Endothelial cell of umbilical vein (primary cell): ENCODE data around the gene PSD2. TPM values are rescaled to one million over a fixed set of nuclear protein-coding genes. Genes with fewer than 3 reads are reported as not detected.

Experiments used
- BruUV-seq: library from RNA; stranded (reverse); fragments of 400-500 nt; replicated peaks from 2 replicates; lab custom pipeline; 2021; lab: Mats Ljungman, UMichigan
- CTCF ChIA-PET: fragments of 300-600, 350-600 bp; sonication (Branson Sonifier 250); formaldehyde crosslinking; loops from one replicate; lab custom pipeline; 2021; ENCODE audit warnings: antibody characterized with exemption, inconsistent platforms; lab: Charles Lee
- POLR2A ChIA-PET: fragments of 300-600, 350-600 bp; sonication (Branson Sonifier 250); formaldehyde crosslinking; loops from one replicate; lab custom pipeline; 2021; ENCODE audit warnings: antibody characterized with exemption, inconsistent platforms; lab: Charles Lee
- DNase-seq: peaks from one replicate; pipeline ENCODE4 v3.0.0-alpha.2; 2011; ENCODE audit warnings: low read depth, low spot score
- FAIRE-seq: peaks from 2 replicates; lab custom pipeline; 2011; peaks lifted over from hg19 to GRCh38; lab: Jason Lieb, UNC
- H2AFZ ChIP-seq: 2 replicates; pipeline ENCODE4 v1.6.0; 2012; ENCODE audit warnings: low read depth, low read length, control low read depth, inconsistent platforms
- H3K27ac ChIP-seq: 2 replicates; pipeline ENCODE4 v1.5.1; 2011; ENCODE audit warnings: low read depth, mild to moderate bottlenecking, control low read depth, low read length, moderate library complexity; ENCODE audit not compliant: insufficient read depth
- H3K27me3 ChIP-seq, 2 experiments: 2 replicates each; pipeline versions ENCODE4 v1.6.0 to v1.6.1; 2011; ENCODE audit warnings: low read length in 2 of 2, mixed read lengths in 1 of 2; ENCODE audit not compliant: control insufficient read depth in 2 of 2, insufficient read depth in 2 of 2
- H3K36me3 ChIP-seq, 2 experiments: 2 replicates in 1 of 2; 3 replicates in 1 of 2; pipeline ENCODE4 v1.5.1; 2011; ENCODE audit warnings: low read length in 2 of 2, mild to moderate bottlenecking in 1 of 2, moderate library complexity in 1 of 2; ENCODE audit not compliant: control insufficient read depth in 2 of 2, insufficient read depth in 2 of 2; ENCODE audit errors: extremely low read depth in 1 of 2
- H3K4me1 ChIP-seq: 3 replicates; pipeline ENCODE4 v1.5.1; 2011; ENCODE audit warnings: mild to moderate bottlenecking, low read length; ENCODE audit not compliant: control insufficient read depth, insufficient read depth; ENCODE audit errors: extremely low read depth
- H3K4me2 ChIP-seq: 2 replicates; pipeline ENCODE4 v1.6.1; 2011; ENCODE audit warnings: low read length, control low read depth, mixed read lengths; ENCODE audit not compliant: insufficient read depth
- H3K4me3 ChIP-seq, 3 experiments: fragments of 200-600 bp in 1 of 3; sonication (generic), shearing (Covaris generic) in 1 of 3; replicated peaks in 1 of 3; 2 replicates each; pipeline ENCODE4 v1.5.1; 2011 to 2016; ENCODE audit warnings: control low read depth in 3 of 3, low read length in 3 of 3, mild to moderate bottlenecking in 2 of 3, inconsistent platforms in 1 of 3, low read depth in 1 of 3, moderate library complexity in 1 of 3; ENCODE audit not compliant: insufficient read depth in 1 of 3
- H3K79me2 ChIP-seq: 2 replicates; pipeline ENCODE4 v1.6.0; 2012; ENCODE audit warnings: low read length, inconsistent platforms; ENCODE audit not compliant: control insufficient read depth, insufficient read depth
- H3K9ac ChIP-seq: replicated peaks from 2 replicates; pipeline ENCODE3; 2011; ENCODE audit warnings: low read length, control low read depth; ENCODE audit not compliant: insufficient read depth; ENCODE audit errors: extremely low read depth
- H3K9me1 ChIP-seq: replicated peaks from 3 replicates; pipeline ENCODE4 v1.6.0; 2011; ENCODE audit warnings: mild to moderate bottlenecking, low read length; ENCODE audit not compliant: control insufficient read depth, insufficient read depth; ENCODE audit errors: extremely low read depth
- H3K9me3 ChIP-seq: replicated peaks from 2 replicates; pipeline ENCODE4 v1.5.1; 2012; ENCODE audit warnings: low read length, inconsistent platforms; ENCODE audit not compliant: control insufficient read depth, insufficient read depth
- H4K20me1 ChIP-seq: replicated peaks from 2 replicates; pipeline ENCODE3; 2011; ENCODE audit warnings: mild to moderate bottlenecking, low read length; ENCODE audit not compliant: control insufficient read depth, insufficient read depth; ENCODE audit errors: extremely low read depth
- EZH2 ChIP-seq: IDR thresholded peaks from 2 replicates; pipeline ENCODE4 v1.6.1; 2012; ENCODE audit warnings: borderline replicate concordance, low read depth, mild to moderate bottlenecking, moderate library complexity, low read length, inconsistent platforms; ENCODE audit not compliant: severe bottlenecking
- FOS ChIP-seq: IDR thresholded peaks from 2 replicates; pipeline ENCODE4 v1.6.1; 2011; ENCODE audit warnings: mild to moderate bottlenecking, low read length, moderate library complexity, borderline replicate concordance; ENCODE audit not compliant: insufficient read depth
- GATA2 ChIP-seq: IDR thresholded peaks from 2 replicates; pipeline ENCODE4 v1.7.0; 2011; ENCODE audit warnings: low read depth, mild to moderate bottlenecking, moderate library complexity, mixed read lengths, low read length; ENCODE audit not compliant: insufficient read length, insufficient read depth
- JUN ChIP-seq: IDR thresholded peaks from 2 replicates; pipeline ENCODE4 v1.6.1; 2011; ENCODE audit warnings: borderline replicate concordance, low read depth; ENCODE audit not compliant: insufficient read length, insufficient read depth
- MYC ChIP-seq: IDR thresholded peaks from one replicate; pipeline ENCODE4 v1.6.1; 2011; ENCODE audit warnings: mild to moderate bottlenecking, low read depth, low read length
- POLR2A ChIP-seq: IDR thresholded peaks from 2 replicates; pipeline ENCODE4 v1.6.1; 2012; ENCODE audit warnings: low read depth, mild to moderate bottlenecking, control low read depth, low read length
- POLR2AphosphoS5 ChIP-seq: IDR thresholded peaks from 2 replicates; pipeline ENCODE4 v1.6.1; 2012; ENCODE audit warnings: low read depth, mild to moderate bottlenecking, control low read depth, low read length, moderate library complexity; ENCODE audit not compliant: insufficient read depth
- dilution Hi-C: fragments of 300-500 bp; cut with MboI; formaldehyde crosslinking; loops from one replicate; pipeline ENCODE4 v1.15.0; 2019; ENCODE audit warnings: low sequenced_read_pairs; ENCODE audit not compliant: extremely low pct_ligation_motif_present
- intact Hi-C: fragments of 100-400 bp; cut with micrococcal nuclease; formaldehyde crosslinking; loops from one replicate; pipeline ENCODE4 v1.10.0; 2022
- polyA plus RNA-seq, 4 experiments: library from polyadenylated mRNA; depleted of rRNA in 3 of 4; stranded (reverse) in 3 of 4; unstranded in 1 of 4; fragments of >200 nt; gene quantifications; 2 replicates each; pipeline versions ENCODE4 v1.2.1 to v1.2.3, GENCODE V29; 2011 to 2012; ENCODE audit warnings: missing spikeins in 1 of 4
- total RNA-seq: library from RNA; stranded (reverse); gene quantifications from 2 replicates; pipeline ENCODE4 v1.2.3, GENCODE V29; 2021
- TF ChIP-seq, protein P1 (sequence below): IDR thresholded peaks from 2 replicates; pipeline ENCODE4 v1.6.1; 2011; ENCODE audit not compliant: insufficient read depth, insufficient read length
- TF ChIP-seq, protein P2 (sequence below), 2 donors: IDR thresholded peaks; 1 replicate in 1 of 2; 2 replicates in 1 of 2; pipeline ENCODE4 v1.5.1; 2011; ENCODE audit warnings: low read length in 2 of 2, mild to moderate bottlenecking in 2 of 2, moderate library complexity in 2 of 2, control low read depth in 1 of 2, inconsistent platforms in 1 of 2, low read depth in 1 of 2; ENCODE audit not compliant: insufficient read depth in 1 of 2; ENCODE audit errors: extremely low read depth in 1 of 2

PSD2 gene
- total and polyA plus RNA-seq, 2 donors (not counting 3 experiments of a cell fraction or from before 2014, with no cell fraction given): not detected

DNA sequence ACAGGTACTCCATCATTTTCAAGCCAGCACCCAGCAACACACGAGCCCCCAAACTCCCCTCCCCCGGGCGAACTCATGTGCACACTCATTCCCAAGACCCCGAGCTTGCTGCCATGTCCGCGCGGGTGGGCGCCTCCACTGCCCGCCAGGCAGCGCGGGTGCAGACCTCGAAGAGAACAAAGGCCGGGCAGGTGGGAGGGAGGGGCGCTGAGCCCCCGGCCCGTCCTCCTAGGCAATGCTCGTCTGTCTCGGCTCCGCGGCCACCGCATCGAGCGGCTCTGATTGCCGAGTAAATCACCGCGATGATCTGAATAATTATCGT lies 47.1 kb upstream of the PSD2 start:
- POLR2A ChIA-PET: interaction anchor here (0.6 kb wide), 1 partner anchor 49 kb away, joined by 4 read pairs; no protein-coding TSS in a partner anchor
- intact Hi-C loops: no loop called here

More for the DNA sequence above, 47.1 kb upstream of the PSD2 start:
- Histone ChIP-seq H3K79me2 (no peaks in the 10 kb centered on the region), H3K9me1 (no peaks in the 10 kb centered on the region), H4K20me1 (no peaks in the 10 kb centered on the region), H3K4me1 (peaks cover 18% of the 10 kb centered on the region), H3K36me3 (no peaks in the 10 kb centered on the region), H3K4me3 (no peak overlapping the region), H3K27me3 (peaks cover 33 to 38% of the 10 kb centered on the region in 2 experiments), H3K27ac (no peak overlapping the region), H3K4me2 (no peak overlapping the region), H3K9me3 (no peaks in the 10 kb centered on the region), H2AFZ (no peak overlapping the region), H3K9ac (no peak overlapping the region)
- dilution Hi-C loops: no loop called here
- TF ChIP-seq JUN (no peak), EZH2 (no peak), POLR2AphosphoS5 (no peak), POLR2A (no peak), GATA2 (no peak), FOS (no peak), MYC (no peak)
- TF ChIP-seq, protein P1, sequence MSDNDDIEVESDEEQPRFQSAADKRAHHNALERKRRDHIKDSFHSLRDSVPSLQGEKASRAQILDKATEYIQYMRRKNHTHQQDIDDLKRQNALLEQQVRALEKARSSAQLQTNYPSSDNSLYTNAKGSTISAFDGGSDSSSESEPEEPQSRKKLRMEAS: no peak
- TF ChIP-seq, protein P2, sequence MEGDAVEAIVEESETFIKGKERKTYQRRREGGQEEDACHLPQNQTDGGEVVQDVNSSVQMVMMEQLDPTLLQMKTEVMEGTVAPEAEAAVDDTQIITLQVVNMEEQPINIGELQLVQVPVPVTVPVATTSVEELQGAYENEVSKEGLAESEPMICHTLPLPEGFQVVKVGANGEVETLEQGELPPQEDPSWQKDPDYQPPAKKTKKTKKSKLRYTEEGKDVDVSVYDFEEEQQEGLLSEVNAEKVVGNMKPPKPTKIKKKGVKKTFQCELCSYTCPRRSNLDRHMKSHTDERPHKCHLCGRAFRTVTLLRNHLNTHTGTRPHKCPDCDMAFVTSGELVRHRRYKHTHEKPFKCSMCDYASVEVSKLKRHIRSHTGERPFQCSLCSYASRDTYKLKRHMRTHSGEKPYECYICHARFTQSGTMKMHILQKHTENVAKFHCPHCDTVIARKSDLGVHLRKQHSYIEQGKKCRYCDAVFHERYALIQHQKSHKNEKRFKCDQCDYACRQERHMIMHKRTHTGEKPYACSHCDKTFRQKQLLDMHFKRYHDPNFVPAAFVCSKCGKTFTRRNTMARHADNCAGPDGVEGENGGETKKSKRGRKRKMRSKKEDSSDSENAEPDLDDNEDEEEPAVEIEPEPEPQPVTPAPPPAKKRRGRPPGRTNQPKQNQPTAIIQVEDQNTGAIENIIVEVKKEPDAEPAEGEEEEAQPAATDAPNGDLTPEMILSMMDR (IDR thresholded peaks at IDR 0.05; ENCODE audit: extremely low read depth in 1 of 2, insufficient read depth in 1 of 2, low read depth in 1 of 2, low read length in 2 of 2): no peak
- CTCF ChIA-PET: interaction anchor here (0.6 to 3.1 kb wide), 2 partner anchors 17 to 58 kb away, joined by 4 to 14 read pairs; no protein-coding TSS in a partner anchor
- FAIRE-seq (no peak), DNase-seq (no peak)
- BruUV-seq: no TSS peak
